ENCODE data around the gene SORCS2.
A peak's percentile ranks its signal among the peaks of the same experiment; 100 is the strongest.

Gene SORCS2

GRCh38 chr4:7248857-7249256 lies 56.5 kb downstream of the SORCS2 start:
- no peak for DNase-seq

GRCh38 chr4:7251321-7251720 lies 59.0 kb downstream of the SORCS2 start:
- no peak for DNase-seq

GRCh38 chr4:7252051-7252450 lies 59.7 kb downstream of the SORCS2 start:
- DNase-seq: no peak

GRCh38 chr4:7252510-7253340 lies 60.4 kb downstream of the SORCS2 start:
- DNase-seq: no peak

GRCh38 chr4:7253341-7253700 lies 61.0 kb downstream of the SORCS2 start:
- DNase-seq: no peak

- DNase-seq: no peak
Measured at GRCh38 chr4:7253837-7254236, 61.5 kb downstream of the SORCS2 start.

- DNase-seq: no peak
Measured at GRCh38 chr4:7254736-7255487, 62.6 kb downstream of the SORCS2 start.

GRCh38 chr4:7255488-7255881 lies 63.1 kb downstream of the SORCS2 start:
- DNase-seq: no peak

- DNase-seq: no peak
Measured at GRCh38 chr4:7255996-7256395, 63.7 kb downstream of the SORCS2 start.

- no peak for DNase-seq
Measured at GRCh38 chr4:7256984-7257810, 64.9 kb downstream of the SORCS2 start.

GRCh38 chr4:7259039-7259438 lies 66.7 kb downstream of the SORCS2 start:
- DNase-seq: no peak

- DNase-seq: no peak
Measured at GRCh38 chr4:7260569-7260968, 68.2 kb downstream of the SORCS2 start.

GRCh38 chr4:7261087-7261486 lies 68.7 kb downstream of the SORCS2 start:
- DNase-seq: peak; percentile 37

- DNase-seq: no peak
Measured at GRCh38 chr4:7261536-7261935, 69.2 kb downstream of the SORCS2 start.

- DNase-seq: no peak
Measured at GRCh38 chr4:7262134-7262533, 69.8 kb downstream of the SORCS2 start.

GRCh38 chr4:7263166-7263565 lies 70.8 kb downstream of the SORCS2 start:
- DNase-seq: no peak

GRCh38 chr4:7264694-7265093 lies 72.4 kb downstream of the SORCS2 start:
- DNase-seq: no peak

GRCh38 chr4:7266525-7267292 lies 74.4 kb downstream of the SORCS2 start:
- DNase-seq: no peak

GRCh38 chr4:7267829-7268228 lies 75.5 kb downstream of the SORCS2 start:
- no peak for DNase-seq

- DNase-seq: no peak
Measured at GRCh38 chr4:7268941-7269340, 76.6 kb downstream of the SORCS2 start.

GRCh38 chr4:7270121-7270520 lies 77.8 kb downstream of the SORCS2 start:
- no peak for DNase-seq

- no peak for DNase-seq
Measured at GRCh38 chr4:7272404-7272803, 80.1 kb downstream of the SORCS2 start.
